HG02678 (cell line): ENCODE data around the gene MAPKAPK2.
A peak's percentile ranks its signal among the peaks of the same experiment; 100 is the strongest.

ENCODE experiments used
- ATAC-seq: cut with Tn5 transposase; IDR thresholded peaks from one replicate; pipeline ENCODE4 v1.9.1; 2021; ENCODE audit warnings: mild to moderate bottlenecking, moderate library complexity; ENCODE audit not compliant: unreplicated experiment

The MAPKAPK2 gene

DNA sequence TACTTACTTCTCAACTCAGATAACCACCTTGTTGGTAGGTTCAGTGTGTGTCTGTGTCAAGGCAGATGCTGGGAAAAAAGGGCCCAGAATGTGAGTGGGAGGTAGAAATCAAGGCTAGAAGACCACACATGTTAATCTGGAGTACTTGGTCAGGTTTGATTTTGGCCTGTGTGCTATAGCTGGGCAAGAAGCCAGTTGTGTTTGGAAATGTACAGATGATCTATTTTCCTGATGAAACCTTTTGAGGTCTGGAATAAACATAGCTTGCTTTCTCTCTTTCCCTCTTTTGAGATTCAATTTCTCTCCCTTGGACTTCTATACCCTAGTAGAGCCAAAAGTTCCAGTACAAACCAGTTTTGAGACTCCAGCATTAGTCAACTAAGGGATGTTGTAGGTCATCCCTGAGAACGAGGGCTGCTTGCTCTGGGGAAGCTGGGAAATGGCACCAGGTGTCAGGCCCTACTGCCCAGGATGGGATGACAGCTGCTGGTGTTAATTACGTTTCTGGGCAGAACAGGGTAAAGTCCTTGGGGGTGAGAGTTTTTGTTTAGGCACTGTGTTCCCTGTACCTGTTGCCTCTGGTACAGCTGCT, 15.8 kb downstream of the MAPKAPK2 start:
- ATAC-seq: no peak

DNA sequence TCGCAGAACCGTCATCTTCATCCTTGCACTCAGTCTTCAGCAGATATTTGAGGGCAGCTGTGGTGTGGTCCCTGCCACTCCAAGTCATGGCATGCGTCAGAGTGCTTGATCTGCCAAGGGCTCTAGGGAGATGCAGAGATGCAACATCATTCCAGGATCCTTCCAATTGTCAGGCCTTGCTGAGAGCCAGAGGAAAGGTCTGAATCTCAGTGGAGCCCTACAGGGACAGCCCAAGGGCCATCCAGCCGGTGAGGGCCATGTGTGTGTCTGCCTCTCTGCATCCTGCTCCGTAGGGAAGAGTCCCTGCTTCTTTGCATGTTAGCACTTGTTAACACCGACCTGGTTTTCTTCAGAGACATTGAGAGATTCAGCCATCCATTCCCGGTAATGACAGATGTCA, 17.6 kb downstream of the MAPKAPK2 start:
- ATAC-seq: no peak

DNA sequence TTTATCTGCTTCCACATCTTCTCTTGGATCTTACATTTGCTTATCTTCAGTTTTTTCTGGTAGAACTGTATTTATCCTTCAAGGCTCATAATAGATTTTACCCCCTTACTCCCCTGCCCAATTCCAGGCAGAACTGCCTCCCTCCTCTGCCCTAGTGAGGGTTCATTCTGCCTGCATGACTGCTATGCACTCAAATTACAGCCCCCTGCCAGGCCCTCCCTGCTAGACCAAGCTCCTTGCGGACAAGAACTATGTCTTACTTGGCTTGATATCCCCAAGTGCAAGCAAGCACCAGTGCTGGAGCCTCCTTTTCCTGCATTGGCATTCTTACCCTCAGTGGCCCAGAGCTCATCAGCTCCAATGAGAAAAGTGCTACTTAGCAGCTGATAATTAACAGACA, 18.1 kb downstream of the MAPKAPK2 start:
- no peak for ATAC-seq

DNA sequence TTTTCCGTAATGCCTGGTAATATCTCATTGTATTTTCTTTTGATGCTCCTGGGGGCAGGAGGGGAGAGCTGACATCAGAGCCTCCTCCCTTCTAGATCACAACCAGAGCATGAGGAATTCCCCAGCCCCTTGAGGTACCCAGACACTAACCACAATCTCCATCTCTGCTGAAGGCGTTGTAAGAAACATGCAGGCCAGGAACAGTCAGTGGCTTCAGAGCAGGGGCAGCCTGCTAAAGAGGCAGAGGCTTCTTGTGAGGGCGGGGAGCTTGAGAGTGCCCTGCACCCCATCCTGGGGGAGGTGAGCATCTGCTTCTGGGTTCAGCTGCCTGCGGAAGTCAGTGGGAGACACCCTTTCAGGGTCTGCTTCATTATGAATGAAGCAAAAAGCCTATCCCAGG, 19.0 kb downstream of the MAPKAPK2 start:
- peak; percentile 72 for ATAC-seq

DNA sequence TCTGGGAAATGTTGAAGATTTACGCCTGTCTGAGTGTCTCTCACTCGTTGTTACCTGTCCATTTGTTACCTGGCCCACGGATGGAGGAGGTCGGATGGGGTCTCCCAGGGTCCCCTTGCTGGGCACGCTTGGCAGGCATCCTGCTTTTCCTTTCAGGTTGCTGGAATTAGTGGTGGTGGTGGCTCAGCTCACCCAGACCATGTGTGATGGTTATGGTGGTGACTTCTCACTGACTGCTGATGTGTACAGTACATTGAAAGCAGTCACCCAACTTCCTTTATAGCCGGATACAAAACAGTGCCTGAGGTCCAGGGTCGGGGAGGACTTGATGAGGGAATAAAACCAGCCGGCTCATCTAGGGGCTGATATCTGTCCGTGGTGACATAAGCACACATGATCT, 19.5 kb downstream of the MAPKAPK2 start:
- ATAC-seq: no peak

DNA sequence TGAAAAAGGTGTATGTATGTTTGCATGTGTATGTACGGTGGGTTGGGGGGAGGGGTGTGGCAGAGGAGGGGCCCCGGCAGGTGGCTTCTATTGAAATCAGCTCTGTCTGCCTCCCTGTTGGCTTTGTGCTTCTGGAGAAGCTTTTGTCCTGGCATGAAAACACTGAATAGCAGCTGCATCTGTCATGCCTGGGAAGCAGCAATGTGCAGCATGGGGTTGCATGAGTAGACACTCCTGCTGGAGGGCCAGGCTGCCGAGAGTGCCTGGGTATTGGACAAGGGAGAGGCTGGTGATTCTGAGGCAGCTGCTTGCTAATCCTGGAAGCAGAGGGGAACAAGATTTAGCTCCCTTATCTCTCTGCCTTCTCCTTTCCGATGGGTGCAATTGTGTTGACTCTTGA, 20.5 kb downstream of the MAPKAPK2 start:
- no peak for ATAC-seq

DNA sequence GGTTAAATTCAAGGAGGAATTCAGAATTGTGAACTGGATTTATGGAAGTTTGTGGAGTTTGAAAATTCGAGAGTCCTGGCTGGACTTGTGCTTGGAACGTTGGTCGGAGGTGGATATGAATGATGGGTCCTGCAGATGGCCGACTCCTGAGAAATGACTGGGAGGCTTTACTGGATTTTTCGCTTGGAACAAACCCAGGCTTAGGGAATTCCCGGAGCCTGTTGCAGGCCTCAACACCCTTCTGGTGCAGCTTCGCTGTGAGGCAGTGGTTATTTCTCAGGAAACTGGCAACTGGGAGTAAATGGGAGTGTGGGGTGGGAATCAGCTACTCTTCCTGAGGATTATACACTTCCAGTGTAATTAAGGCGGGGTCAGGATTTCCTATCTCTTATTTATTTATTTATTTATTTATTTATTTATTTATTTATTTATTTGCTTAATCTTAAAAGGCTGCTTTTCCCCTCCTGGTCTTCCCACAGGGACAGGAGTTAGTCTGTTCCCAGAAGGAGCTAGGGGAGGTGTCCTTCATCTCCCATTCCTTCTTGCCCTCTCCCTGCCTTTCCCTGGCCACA, 21.1 kb downstream of the MAPKAPK2 start:
- ATAC-seq: no peak

DNA sequence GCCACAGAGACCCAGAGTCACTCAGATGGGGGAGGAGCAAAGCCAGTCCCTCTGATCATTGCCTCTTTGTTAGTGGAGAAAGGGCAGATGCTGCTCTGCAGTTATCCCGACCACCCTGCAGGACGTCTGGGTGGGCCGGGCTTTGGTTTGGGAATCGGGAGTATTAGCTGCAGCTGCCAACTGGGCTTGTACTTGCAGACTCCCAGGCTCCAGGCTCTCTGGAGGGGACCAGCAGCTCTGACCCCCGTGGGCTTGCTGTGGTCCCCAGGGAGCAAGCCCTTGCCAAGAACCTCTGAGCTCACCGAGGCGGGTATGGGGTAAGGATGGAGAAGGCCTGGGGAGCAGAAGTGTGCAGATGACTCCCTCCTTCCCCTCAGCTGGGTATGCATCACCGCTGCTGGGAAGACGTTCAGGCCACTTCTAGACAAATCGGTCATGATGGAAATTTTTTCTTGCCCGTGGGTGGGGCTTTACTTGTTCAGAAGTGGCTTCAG, 21.6 kb downstream of the MAPKAPK2 start:
- ATAC-seq: no peak

DNA sequence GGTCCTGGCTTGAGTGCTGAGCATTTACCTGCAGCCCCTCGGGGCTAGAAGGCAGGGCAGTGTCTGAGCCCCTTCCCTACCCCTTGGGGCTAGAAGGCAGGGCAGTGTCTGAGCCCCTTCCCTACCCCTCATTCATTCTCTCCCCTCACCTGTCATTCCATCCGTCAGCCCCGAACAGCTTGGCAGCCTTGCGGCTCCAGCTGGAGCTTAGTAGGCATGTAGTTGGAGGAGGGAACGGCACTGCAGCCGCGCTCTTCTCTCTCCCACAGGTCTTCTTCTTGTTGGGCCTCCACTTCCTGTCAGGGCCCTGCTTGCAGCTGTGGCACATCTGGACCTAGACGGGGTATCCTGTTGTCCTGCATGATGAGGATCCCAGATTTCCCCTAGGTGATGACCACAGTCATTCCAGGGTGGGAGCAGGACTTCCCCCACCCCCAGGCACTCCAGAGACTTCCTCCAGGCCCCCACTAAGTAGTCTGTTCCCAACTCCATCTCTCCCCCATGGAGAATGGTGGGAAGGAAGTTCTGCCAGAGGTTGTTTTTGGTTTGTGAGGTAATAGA, 22.2 kb downstream of the MAPKAPK2 start:
- no peak for ATAC-seq

DNA sequence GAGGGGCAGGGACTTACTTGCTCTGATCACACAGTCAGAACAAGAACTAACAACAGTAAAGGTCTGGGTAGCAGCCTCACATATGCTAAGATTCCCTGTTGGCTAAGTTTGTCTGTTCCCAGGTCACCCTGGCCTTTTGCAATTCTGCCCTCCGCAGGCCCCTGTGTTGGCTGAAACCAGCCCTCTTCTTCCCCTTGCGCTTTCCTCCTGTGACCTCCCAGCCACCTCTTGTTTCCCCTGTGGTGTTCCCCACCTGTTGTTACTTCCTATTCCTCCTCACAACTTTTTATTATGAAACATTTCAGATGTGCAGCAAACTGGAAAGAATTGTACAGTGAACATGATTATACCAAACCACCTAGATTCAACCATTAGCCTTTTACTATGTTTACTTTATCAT, 23.4 kb downstream of the MAPKAPK2 start:
- ATAC-seq: peak; percentile 53

DNA sequence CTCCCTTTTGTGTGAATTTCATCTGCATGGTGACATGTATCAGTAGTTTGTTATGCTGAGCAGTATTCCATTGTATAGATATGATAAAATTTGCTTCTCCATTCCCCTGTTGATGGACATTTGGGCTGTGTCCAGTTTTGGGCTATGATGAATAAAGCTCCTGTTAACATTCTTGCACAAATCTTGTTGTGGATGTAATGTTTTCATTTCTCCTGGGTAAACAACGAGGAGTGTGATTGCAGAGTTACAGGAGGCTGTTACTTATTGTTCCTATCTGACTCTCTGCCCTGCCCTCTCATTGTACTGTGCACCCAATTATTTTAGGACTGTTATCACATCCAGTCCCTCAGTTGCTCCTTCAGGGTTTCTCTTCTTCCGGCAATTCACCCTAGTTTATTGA, 24.2 kb downstream of the MAPKAPK2 start:
- ATAC-seq: no peak

DNA sequence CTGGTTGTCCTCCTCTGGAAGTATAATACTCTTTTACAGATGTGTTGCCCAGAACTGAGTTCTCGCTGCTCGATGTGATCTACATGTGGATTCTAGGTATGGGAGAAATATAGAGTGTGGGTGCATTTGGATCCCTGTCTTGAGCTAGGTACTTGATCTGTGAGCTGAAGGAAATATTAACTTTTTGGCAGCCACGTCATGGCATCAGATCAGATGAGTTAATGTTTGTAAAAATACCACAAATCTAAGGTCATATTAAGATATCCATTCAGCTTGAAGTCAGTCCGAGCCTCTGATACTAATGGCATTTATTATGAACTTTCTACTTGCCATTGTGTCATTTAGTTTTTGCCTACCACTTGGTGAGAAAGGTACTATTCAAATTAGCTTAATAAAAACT, 24.6 kb downstream of the MAPKAPK2 start:
- ATAC-seq: no peak

DNA sequence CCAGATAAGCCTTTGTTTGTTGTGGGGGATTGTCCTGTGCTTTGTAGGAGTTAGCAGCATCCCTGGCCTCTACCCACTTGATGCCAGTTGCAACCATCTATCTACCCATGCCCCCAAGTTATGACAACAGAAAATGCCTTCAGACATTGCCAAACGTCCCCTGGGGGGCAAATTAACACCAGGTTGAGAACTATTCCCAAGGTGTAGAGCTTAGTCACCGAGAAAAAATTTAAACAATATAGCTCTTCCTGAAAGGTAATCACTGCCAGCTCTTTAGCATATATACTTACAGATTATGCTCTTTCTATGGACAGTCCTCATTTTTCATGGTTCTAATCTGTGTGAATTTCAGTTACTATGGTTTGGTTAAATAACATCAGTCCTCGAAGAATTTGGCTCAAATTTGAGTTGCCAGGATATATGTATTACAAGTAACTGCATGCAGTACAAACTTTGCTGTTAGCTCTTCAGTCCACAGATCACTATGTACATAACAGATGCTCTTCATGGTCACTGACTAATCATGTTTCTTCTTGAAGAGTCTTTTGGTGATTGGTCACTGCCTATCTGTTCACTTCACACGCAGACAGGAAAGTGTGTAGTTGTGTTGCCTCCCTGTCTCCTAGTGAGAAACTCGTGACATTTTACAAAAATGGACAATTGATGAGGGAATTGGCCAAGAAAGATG, 25.2 kb downstream of the MAPKAPK2 start:
- no peak for ATAC-seq

DNA sequence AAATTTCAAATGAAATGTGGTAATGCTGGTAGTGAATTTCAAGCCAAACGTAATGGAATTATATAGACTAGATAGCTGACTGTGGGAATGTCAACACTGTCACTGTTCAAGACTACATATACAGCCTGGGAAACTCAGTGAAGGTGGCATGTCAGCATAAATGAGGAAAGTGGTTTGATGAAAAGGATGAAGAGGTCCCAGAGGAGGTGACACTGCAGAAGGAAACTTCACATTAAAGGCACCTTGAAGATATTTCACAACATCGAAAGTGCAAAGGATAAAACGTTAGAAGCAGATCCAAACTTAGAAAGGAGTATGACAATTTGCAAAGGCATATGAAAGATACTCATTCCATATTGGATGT, 25.7 kb downstream of the MAPKAPK2 start:
- no peak for ATAC-seq

DNA sequence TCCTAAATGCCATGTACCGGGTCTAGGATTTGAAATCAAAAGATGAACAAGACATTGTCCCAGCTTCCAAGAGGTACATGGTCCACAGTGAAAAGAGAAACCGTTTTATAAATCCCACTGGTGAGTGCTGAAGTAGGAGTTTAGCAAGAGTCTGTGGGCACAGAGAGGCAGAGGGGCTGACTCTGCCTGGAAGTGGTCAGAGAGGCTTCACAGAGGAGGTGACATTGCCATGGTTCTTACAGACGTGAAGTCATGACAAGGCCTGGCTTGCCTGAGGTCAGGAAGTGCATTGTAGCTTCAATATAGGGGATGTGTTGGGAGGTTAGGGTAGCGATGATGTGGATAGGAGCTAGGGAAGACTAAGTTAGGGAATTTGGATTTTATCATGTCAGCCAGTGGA, 28.4 kb downstream of the MAPKAPK2 start:
- ATAC-seq: no peak

DNA sequence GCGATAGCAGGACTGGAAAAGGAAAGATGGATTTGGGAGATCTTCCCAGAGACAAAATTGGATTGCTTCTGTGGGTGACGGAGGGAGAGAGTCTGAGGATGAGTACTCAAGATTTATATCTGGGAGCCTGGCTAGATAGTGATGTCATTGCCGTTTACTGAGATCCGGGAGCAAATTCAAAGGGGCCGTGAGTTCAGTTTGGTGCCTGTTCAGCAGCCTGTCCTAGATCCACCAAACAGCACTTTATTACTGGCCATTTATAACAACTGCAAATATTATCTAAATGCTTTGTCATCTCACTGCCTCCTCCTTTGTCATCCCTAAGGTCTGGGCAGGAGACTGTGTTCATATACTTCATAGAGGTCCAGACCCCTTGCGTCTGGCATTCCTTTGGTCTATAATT, 29.2 kb downstream of the MAPKAPK2 start:
- ATAC-seq: no peak

DNA sequence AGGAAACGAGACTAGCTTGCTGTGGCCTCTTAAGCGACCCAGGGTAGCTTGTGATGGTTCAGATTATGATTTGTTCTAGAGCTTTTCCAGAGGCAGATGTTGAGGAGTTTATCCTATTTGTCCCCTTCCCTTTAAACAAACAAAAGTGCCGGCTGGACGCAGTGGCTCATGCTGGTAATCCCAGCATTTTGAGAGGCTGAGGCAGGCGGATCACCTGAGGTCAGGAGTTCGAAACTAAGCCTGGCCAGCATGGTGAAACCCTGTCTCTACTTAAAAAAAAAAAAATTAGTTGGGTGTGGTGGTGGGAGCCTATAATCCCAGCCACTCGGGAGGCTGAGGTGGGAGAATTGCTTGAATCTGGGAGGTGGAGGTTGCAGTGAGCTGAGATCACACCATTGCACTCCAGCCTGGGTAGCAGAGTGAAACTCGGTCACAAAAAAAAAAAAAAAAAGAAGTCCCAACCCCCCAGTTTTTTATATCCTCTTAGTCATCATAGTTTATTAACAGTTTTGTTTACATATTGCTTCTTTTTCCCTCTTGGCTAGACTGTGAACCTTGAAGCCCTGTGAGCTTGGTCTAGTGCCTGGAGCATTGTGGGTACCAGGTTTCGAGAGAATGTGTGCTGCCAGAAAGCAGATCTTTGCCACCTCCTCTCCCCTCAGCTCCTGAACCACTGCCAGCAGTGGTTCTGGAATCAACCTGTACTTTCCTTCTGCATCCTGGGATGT, 29.8 kb downstream of the MAPKAPK2 start:
- no peak for ATAC-seq

DNA sequence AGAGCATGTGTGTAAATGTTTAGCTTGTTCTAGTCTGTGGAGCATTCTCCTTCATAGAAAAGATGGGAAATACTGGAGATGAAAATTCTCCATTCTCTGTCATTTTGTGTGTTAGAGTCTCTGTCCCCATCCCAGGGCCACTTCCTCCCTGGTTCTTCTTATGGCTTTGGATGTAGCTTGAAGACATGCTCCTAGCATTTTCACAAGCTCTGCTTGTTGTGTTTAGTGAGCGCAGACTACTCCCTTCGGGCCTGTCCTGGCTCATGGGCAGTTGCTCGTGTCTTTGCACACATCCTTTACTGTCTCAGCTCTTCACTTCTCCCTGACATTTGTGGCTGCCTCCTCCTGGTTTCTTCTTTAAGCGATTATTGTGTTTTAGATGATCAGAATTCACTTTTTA, 30.4 kb downstream of the MAPKAPK2 start:
- ATAC-seq: no peak

DNA sequence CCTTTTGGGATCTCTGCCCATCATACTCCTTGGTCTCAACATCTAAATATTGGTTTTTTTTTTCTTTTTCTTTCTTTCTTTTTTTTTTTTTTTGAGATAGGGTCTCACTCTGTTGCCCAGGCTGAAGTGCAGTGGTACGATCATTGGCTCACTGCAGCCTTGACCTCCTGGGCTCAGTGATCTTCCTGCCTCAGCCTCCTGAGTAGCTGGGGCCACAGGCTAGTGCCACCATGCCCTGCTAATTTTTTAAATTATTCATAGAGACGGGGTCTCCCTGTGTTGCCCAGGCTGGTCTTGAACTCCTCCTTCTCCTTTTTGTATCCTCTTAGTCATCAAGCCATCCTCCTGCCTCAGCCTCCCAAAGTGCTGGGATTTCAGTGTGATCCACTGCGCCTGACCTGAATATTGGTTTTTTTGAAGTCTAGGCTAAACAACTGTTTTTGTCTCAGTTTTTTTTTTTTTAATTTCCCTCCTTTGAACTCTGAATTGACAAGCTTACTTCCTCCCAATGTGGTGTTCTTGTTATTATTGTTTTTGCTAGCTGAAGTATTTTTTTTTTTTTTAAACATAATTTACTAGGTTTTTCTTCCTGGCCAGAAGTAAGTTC, 30.9 kb downstream of the MAPKAPK2 start:
- ATAC-seq: no peak

DNA sequence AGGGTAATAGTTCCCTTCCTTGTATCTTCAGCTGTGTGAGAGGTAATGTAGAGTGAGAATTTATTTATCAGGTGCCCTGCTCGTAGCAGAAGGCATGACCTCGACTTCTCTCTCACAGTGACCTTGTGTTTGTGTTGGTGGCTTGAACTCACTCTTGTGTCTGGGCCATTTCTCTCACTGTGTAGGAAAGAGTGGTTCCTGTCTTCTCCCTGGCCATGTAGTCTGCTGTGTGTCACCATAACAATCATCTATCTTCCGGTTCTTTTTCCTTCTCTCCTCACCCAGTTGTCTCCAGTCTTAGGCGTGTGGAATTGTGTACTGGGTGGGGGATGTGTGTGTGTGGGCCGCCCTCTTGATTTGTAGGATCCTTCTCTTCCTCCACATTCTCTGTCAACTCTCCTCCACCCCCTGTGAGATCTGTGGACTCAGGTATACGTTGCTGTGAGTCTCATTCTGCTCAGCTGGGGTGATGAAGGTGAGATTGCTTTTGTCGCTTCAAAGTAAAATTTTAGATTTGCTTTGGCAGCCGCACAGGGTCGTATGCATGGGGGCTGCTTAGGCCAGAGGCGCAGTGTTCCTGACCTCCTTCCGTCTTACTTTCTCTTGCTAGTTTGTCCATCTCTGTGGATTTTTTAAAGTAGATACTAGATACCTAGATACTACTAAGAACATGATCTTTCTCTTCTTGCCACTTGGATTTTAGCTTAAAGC, 31.6 kb downstream of the MAPKAPK2 start:
- ATAC-seq: no peak
